SU-DHL-6 (cell line): ENCODE measurements around the gene EDAR.

Source experiments
- H2AFZ ChIP-seq: fragments of 200-600 bp; sonication (generic); 2 replicates; pipeline ENCODE4 v1.6.1; 2014; ENCODE audit warnings: low read depth, mild to moderate bottlenecking, moderate library complexity, mixed read lengths, antibody characterized with exemption, low read length; ENCODE audit not compliant: severe bottlenecking
- H3F3A ChIP-seq: fragments of 200-600 bp; shearing (Covaris generic); 2 replicates; pipeline ENCODE4 v1.6.0; 2016; ENCODE audit warnings: antibody characterized with exemption, mild to moderate bottlenecking; ENCODE audit not compliant: insufficient read depth
- H3K27ac ChIP-seq: fragments of 200-600 bp; sonication (generic); 2 replicates; pipeline ENCODE4 v1.5.1; 2016; ENCODE audit warnings: low read depth, mild to moderate bottlenecking, low read length, moderate library complexity, mixed read lengths
- H3K27me3 ChIP-seq: fragments of 200-600 bp; sonication (generic), shearing (Covaris generic); 2 replicates; pipeline ENCODE4 v1.6.0; 2014; ENCODE audit warnings: mild to moderate bottlenecking, low read length
- H3K36me3 ChIP-seq: fragments of 200-600 bp; sonication (generic); 2 replicates; pipeline ENCODE4 v1.6.1; 2014; ENCODE audit warnings: mild to moderate bottlenecking, low read length, mixed read lengths
- H3K4me2 ChIP-seq: fragments of 300-600, 200-600 bp; shearing (Covaris generic), sonication (generic); 2 replicates; pipeline ENCODE4 v1.6.0; 2014; ENCODE audit warnings: low read length, low read depth, mild to moderate bottlenecking; ENCODE audit not compliant: poor library complexity, severe bottlenecking
- H3K4me3 ChIP-seq: fragments of 200-600 bp; sonication (generic); 2 replicates; pipeline ENCODE4 v1.5.1; 2014; ENCODE audit warnings: antibody characterized with exemption, low read length, mild to moderate bottlenecking, mixed read lengths; ENCODE audit not compliant: insufficient read depth, poor library complexity, severe bottlenecking
- H3K79me2 ChIP-seq: fragments of 200-600 bp; sonication (generic); 2 replicates; pipeline ENCODE4 v1.6.1; 2014; ENCODE audit warnings: mild to moderate bottlenecking, low read length, moderate library complexity; ENCODE audit not compliant: insufficient read depth
- H3K9ac ChIP-seq: fragments of 200-600 bp; sonication (generic); 2 replicates; pipeline ENCODE4 v1.7.0; 2014; ENCODE audit warnings: mild to moderate bottlenecking, low read length
- H3K9me2 ChIP-seq: fragments of 200-600 bp; sonication (generic); replicated peaks from 2 replicates; pipeline ENCODE4 v1.6.1; 2014; ENCODE audit warnings: low read length; ENCODE audit not compliant: insufficient read depth
- H3K9me3 ChIP-seq: fragments of 200-600 bp; sonication (generic); 2 replicates; pipeline ENCODE4 v1.6.1; 2014; ENCODE audit warnings: low read length, mixed read lengths; ENCODE audit not compliant: insufficient read depth
- H4K20me1 ChIP-seq: fragments of 200-600 bp; sonication (generic); 2 replicates; pipeline ENCODE4 v1.6.1; 2014; ENCODE audit warnings: low read depth, mild to moderate bottlenecking, antibody characterized with exemption, low read length, moderate library complexity, mixed read lengths
- CTCF ChIP-seq: fragments of 200-600 bp; sonication (generic); IDR thresholded peaks from one replicate; pipeline ENCODE4 v1.5.1; 2017; ENCODE audit warnings: antibody characterized with exemption, mild to moderate bottlenecking, low read length, moderate library complexity; ENCODE audit not compliant: insufficient read depth, poor library complexity, severe bottlenecking
- EZH2phosphoT487 ChIP-seq: fragments of 200-600 bp; sonication (generic), shearing (Covaris generic); conservative IDR thresholded peaks from 2 replicates; pipeline ENCODE4 v1.6.1; 2018; ENCODE audit warnings: mild to moderate bottlenecking, antibody characterized with exemption, low read length, moderate library complexity, mixed read lengths

The EDAR gene

DNA sequence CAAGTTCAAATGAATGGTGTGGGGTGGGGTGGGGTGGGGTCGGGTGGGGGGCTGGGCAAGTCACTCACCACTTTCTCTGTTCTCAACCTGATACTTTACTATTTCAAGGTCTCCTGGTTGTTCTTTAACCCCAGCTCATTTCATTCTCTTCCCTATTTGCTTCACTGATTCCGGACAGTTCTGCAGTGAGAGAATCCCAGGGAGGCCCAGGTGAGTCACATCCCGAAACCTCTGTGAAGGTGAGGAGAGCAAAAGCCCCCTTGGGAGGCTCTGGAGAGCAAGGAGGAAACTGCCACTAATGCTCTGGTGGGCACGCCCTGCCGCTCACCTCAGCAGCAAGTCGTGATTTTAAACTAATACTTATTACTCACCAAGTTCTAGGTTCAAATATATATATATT lies 8.9 kb downstream of the EDAR start:
- Histone ChIP-seq H3F3A (no peaks in the 10 kb centered on the region), H3K4me2 (no peak overlapping the region), H2AFZ (no peak overlapping the region), H3K9me3 (no peaks in the 10 kb centered on the region), H3K36me3 (no peaks in the 10 kb centered on the region), H3K27me3 (no peaks in the 10 kb centered on the region), H3K79me2 (no peaks in the 10 kb centered on the region), H4K20me1 (no peaks in the 10 kb centered on the region), H3K4me3 (no peak overlapping the region), H3K9ac (no peak overlapping the region), H3K27ac (no peak overlapping the region), H3K9me2 (no peaks in the 10 kb centered on the region)
- TF ChIP-seq EZH2phosphoT487 (no peak), CTCF (no peak)

DNA sequence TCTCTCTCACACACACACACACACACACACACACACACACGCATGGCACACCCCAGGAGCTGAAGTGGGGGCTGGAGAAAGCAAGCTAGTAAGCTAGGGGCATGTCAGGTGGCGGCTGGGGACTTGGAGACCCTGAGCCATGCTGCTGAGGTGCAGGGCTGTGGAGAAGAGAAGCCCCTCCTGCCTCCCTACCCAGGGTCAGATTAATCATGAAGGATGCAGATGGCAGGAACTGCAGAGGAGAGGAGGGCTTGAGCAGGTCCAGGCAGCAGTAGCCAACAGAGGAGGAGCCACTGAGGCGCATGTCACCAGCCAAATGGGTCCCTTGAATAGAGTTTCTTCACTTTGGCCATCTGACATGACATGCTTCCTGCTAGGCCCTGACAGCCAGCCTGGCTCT lies 9.6 kb downstream of the EDAR start:
- no peak overlapping the region for H3K4me3 ChIP-seq
- no peaks in the 10 kb centered on the region for H3K36me3 ChIP-seq
- H3K27me3 ChIP-seq = no peaks in the 10 kb centered on the region
- no peaks in the 10 kb centered on the region for H4K20me1 ChIP-seq
- TF ChIP-seq CTCF (no peak), EZH2phosphoT487 (no peak)
- H3K27ac ChIP-seq = no peak overlapping the region
- no peak overlapping the region for H3K4me2 ChIP-seq
- H3K9ac ChIP-seq = no peak overlapping the region
- H3K9me3 ChIP-seq = no peaks in the 10 kb centered on the region
- no peak overlapping the region for H2AFZ ChIP-seq
- no peaks in the 10 kb centered on the region for H3F3A ChIP-seq
- H3K9me2 ChIP-seq = no peaks in the 10 kb centered on the region
- no peaks in the 10 kb centered on the region for H3K79me2 ChIP-seq

DNA sequence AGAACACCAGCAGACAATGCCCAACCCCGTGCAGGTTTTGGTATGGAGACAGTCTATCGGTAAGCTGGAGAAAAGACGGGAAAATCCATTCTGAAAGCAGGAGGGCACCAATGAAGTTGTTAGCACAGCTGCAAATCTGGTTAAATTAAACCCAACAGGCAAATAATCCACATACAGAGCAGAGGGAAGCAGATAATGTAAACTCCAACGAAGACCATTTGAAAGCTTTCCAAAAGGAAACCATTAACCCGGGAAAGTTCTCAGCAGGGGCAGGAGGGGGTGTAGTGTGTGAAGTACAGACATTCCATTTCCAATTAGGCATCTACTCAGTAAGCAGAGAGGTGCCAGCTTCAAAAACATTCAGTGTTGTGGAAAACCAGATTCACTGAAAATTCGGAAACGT lies 10.3 kb downstream of the EDAR start:
- no peaks in the 10 kb centered on the region for H4K20me1 ChIP-seq
- H3K27me3 ChIP-seq = no peaks in the 10 kb centered on the region
- no peak overlapping the region for H2AFZ ChIP-seq
- no peak overlapping the region for H3K27ac ChIP-seq
- TF ChIP-seq EZH2phosphoT487 (no peak), CTCF (no peak)
- no peaks in the 10 kb centered on the region for H3K79me2 ChIP-seq
- no peak overlapping the region for H3K4me3 ChIP-seq
- H3K36me3 ChIP-seq = no peaks in the 10 kb centered on the region
- H3K9me2 ChIP-seq = no peaks in the 10 kb centered on the region
- no peak overlapping the region for H3K9ac ChIP-seq
- no peaks in the 10 kb centered on the region for H3F3A ChIP-seq
- no peaks in the 10 kb centered on the region for H3K9me3 ChIP-seq
- no peak overlapping the region for H3K4me2 ChIP-seq
